ENCODE measurements around the gene MDFI.

MDFI gene

GRCh38 chr6:41653691-41654090 lies 15.4 kb downstream of the MDFI start:
- TF ChIP-seq POLR2A (IDR thresholded peaks at IDR 0.05; ENCODE audit: low read depth, low read length), result no peak
- TF ChIP-seq TAF1 (IDR thresholded peaks at IDR 0.05; ENCODE audit: borderline replicate concordance, low read depth, low read length), result no peak
- FAIRE-seq, result no peak
- DNase-seq (ENCODE audit: insufficient read length), result no peak

- no peak for TF ChIP-seq POLR2A (IDR thresholded peaks at IDR 0.05; ENCODE audit: low read depth, low read length)
- TF ChIP-seq POLR2AphosphoS5 (IDR thresholded peaks at IDR 0.05; ENCODE audit: low read depth, low read length), result no peak
- TF ChIP-seq TAF1 (IDR thresholded peaks at IDR 0.05; ENCODE audit: borderline replicate concordance, low read depth, low read length), result no peak
- DNase-seq (ENCODE audit: insufficient read length) (no peak), FAIRE-seq (no peak)
Measured at GRCh38 chr6:41654151-41654697, 16.0 kb downstream of the MDFI start.

GRCh38 chr6:41654698-41655151 lies 16.5 kb downstream of the MDFI start:
- no peak for DNase-seq (ENCODE audit: insufficient read length)
- TF ChIP-seq POLR2A (IDR thresholded peaks at IDR 0.05; ENCODE audit: low read depth, low read length) (no peak), TAF1 (IDR thresholded peaks at IDR 0.05; ENCODE audit: borderline replicate concordance, low read depth, low read length) (no peak), POLR2AphosphoS5 (IDR thresholded peaks at IDR 0.05; ENCODE audit: low read depth, low read length) (no peak)
- no peak for FAIRE-seq

- DNase-seq (ENCODE audit: insufficient read length) (no peak), FAIRE-seq (no peak)
- TF ChIP-seq TAF1 (IDR thresholded peaks at IDR 0.05; ENCODE audit: borderline replicate concordance, low read depth, low read length) (no peak), POLR2AphosphoS5 (IDR thresholded peaks at IDR 0.05; ENCODE audit: low read depth, low read length) (no peak), POLR2A (IDR thresholded peaks at IDR 0.05; ENCODE audit: low read depth, low read length) (no peak)
Measured at GRCh38 chr6:41655176-41655575, 16.9 kb downstream of the MDFI start.

GRCh38 chr6:41655646-41656001 lies 17.4 kb downstream of the MDFI start:
- DNase-seq (ENCODE audit: insufficient read length) (no peak), FAIRE-seq (no peak)
- TF ChIP-seq TAF1 (IDR thresholded peaks at IDR 0.05; ENCODE audit: borderline replicate concordance, low read depth, low read length), result no peak
- TF ChIP-seq POLR2A (IDR thresholded peaks at IDR 0.05; ENCODE audit: low read depth, low read length), result no peak
- TF ChIP-seq POLR2AphosphoS5 (IDR thresholded peaks at IDR 0.05; ENCODE audit: low read depth, low read length), result no peak

GRCh38 chr6:41656002-41656691 lies 17.9 kb downstream of the MDFI start:
- FAIRE-seq (no peak), DNase-seq (ENCODE audit: insufficient read length) (no peak)
- TF ChIP-seq POLR2AphosphoS5 (IDR thresholded peaks at IDR 0.05; ENCODE audit: low read depth, low read length), result no peak
- no peak for TF ChIP-seq POLR2A (IDR thresholded peaks at IDR 0.05; ENCODE audit: low read depth, low read length)
- TF ChIP-seq TAF1 (IDR thresholded peaks at IDR 0.05; ENCODE audit: borderline replicate concordance, low read depth, low read length), result no peak

- DNase-seq (ENCODE audit: insufficient read length) (no peak), FAIRE-seq (no peak)
- TF ChIP-seq POLR2A (IDR thresholded peaks at IDR 0.05; ENCODE audit: low read depth, low read length) (no peak), TAF1 (IDR thresholded peaks at IDR 0.05; ENCODE audit: borderline replicate concordance, low read depth, low read length) (no peak), POLR2AphosphoS5 (IDR thresholded peaks at IDR 0.05; ENCODE audit: low read depth, low read length) (no peak)
Measured at GRCh38 chr6:41657131-41658094, 19.1 kb downstream of the MDFI start.

- DNase-seq (ENCODE audit: insufficient read length) (no peak), FAIRE-seq (no peak)
- TF ChIP-seq POLR2A (IDR thresholded peaks at IDR 0.05; ENCODE audit: low read depth, low read length) (no peak), POLR2AphosphoS5 (IDR thresholded peaks at IDR 0.05; ENCODE audit: low read depth, low read length) (no peak), TAF1 (IDR thresholded peaks at IDR 0.05; ENCODE audit: borderline replicate concordance, low read depth, low read length) (no peak)
Measured at GRCh38 chr6:41658636-41659035, 20.4 kb downstream of the MDFI start.

- no peak for TF ChIP-seq POLR2A (IDR thresholded peaks at IDR 0.05; ENCODE audit: low read depth, low read length)
- DNase-seq (ENCODE audit: insufficient read length), result no peak
- FAIRE-seq, result no peak
Measured at GRCh38 chr6:41659935-41660334, 21.7 kb downstream of the MDFI start.

GRCh38 chr6:41663568-41663967 lies 25.3 kb downstream of the MDFI start:
- no peak for DNase-seq (ENCODE audit: insufficient read length)
- TF ChIP-seq TAF1 (IDR thresholded peaks at IDR 0.05; ENCODE audit: borderline replicate concordance, low read depth, low read length) (no peak), POLR2AphosphoS5 (IDR thresholded peaks at IDR 0.05; ENCODE audit: low read depth, low read length) (no peak), POLR2A (IDR thresholded peaks at IDR 0.05; ENCODE audit: low read depth, low read length) (no peak)
- no peak for FAIRE-seq

GRCh38 chr6:41664271-41664670 lies 26.0 kb downstream of the MDFI start:
- no peak for FAIRE-seq

More at GRCh38 chr6:41664271-41664670, 26.0 kb downstream of the MDFI start:
- no peak for DNase-seq (ENCODE audit: insufficient read length)
- TF ChIP-seq TAF1 (IDR thresholded peaks at IDR 0.05; ENCODE audit: borderline replicate concordance, low read depth, low read length), result no peak
- no peak for TF ChIP-seq POLR2AphosphoS5 (IDR thresholded peaks at IDR 0.05; ENCODE audit: low read depth, low read length)
- TF ChIP-seq POLR2A (IDR thresholded peaks at IDR 0.05; ENCODE audit: low read depth, low read length), result no peak
